Measurements from ENCODE around the gene EPS15. TPM values are rescaled to one million over a fixed set of nuclear protein-coding genes. Genes with fewer than 3 reads are reported as not detected.

EPS15 gene
- total RNA-seq, 3 donors from 2014 or later: 83.6 to 144 (median 127) TPM

GRCh38 chr1:51369171-51369570 lies 149.9 kb downstream of the EPS15 start:
- Histone ChIP-seq H3K4me1 (no peaks in the 10 kb centered on the region), H3K27ac (no peak overlapping the region), H3K27me3 (no peaks in the 10 kb centered on the region), H3K9me3 (no peaks in the 10 kb centered on the region), H3K4me3 (no peak overlapping the region), H3K36me3 (no peaks in the 10 kb centered on the region)
- TF ChIP-seq POLR2AphosphoS5 (IDR thresholded peaks at IDR 0.05) (no peak), CTCF (IDR thresholded peaks at IDR 0.05) (no peak), POLR2A (IDR thresholded peaks at IDR 0.05) (no peak)
- no peak for DNase-seq (ENCODE audit: low spot score in 2 of 2)
- intact Hi-C loops (cut with DNase I; ENCODE audit: low total_unique reads): no loop called here

DNA sequence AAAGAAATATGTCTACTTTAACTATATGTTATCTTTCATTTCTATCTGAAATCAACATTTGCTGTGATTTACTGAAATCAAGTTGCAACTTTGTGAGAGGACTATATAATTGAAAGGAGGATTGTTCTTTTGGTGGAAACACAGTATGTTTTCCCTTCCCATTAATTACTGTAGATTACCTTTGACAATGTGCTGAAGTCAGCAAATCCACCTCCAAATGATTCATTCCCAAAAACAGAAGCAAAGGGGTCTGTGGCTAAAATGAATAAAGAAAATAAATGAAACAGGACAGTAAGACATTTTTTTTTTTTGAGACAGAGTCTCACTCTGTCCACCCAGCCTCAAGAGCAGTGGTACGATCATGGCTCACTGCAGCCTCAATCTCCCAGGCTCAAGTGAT lies 153.3 kb downstream of the EPS15 start:
- peaks cover under 1% of the 10 kb centered on the region for H3K36me3 ChIP-seq
- TF ChIP-seq POLR2AphosphoS5 (IDR thresholded peaks at IDR 0.05) (no peak), POLR2A (IDR thresholded peaks at IDR 0.05) (no peak), CTCF (IDR thresholded peaks at IDR 0.05) (no peak)
- no peak overlapping the region for H3K27ac ChIP-seq
- H3K9me3 ChIP-seq: no peaks in the 10 kb centered on the region
- H3K27me3 ChIP-seq: no peaks in the 10 kb centered on the region
- H3K4me1 ChIP-seq: no peaks in the 10 kb centered on the region
- intact Hi-C loops (cut with DNase I; ENCODE audit: low total_unique reads): no loop called here
- no peak for DNase-seq (ENCODE audit: low spot score in 2 of 2)
- H3K4me3 ChIP-seq: no peak overlapping the region

- peaks cover 7% of the 10 kb centered on the region for H3K36me3 ChIP-seq
- H3K4me1 ChIP-seq: no peaks in the 10 kb centered on the region
- intact Hi-C loops (cut with DNase I; ENCODE audit: low total_unique reads): no loop called here
- no peak for DNase-seq (ENCODE audit: low spot score in 2 of 2)
- H3K9me3 ChIP-seq: no peaks in the 10 kb centered on the region
- H3K27me3 ChIP-seq: no peaks in the 10 kb centered on the region
- no peak overlapping the region for H3K4me3 ChIP-seq
- TF ChIP-seq POLR2A (IDR thresholded peaks at IDR 0.05): no peak
- TF ChIP-seq POLR2AphosphoS5 (IDR thresholded peaks at IDR 0.05): no peak
- no peak for TF ChIP-seq CTCF (IDR thresholded peaks at IDR 0.05)
- no peak overlapping the region for H3K27ac ChIP-seq
These were observed 159.2 kb downstream of the EPS15 start for GRCh38 chr1:51359879-51360278.

DNA sequence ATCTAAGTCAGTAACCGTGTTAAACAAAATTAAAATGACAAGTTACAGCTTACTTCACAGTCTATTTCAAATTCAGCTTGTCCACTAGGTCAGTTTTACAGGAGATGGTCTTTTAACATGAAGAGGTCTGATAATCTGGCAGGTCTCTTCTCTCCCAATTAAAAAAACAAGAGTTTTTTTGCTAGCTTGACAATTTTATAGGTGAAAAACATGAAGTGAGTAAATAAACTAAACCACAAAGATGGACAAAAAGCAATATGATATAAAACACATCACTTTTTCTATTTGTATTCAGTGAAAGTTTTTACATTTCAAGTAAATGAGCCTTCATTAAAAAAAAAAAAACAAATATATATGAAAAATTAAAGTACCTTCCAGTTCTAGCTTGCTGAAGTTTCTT lies 163.7 kb downstream of the EPS15 start:
- TF ChIP-seq CTCF (IDR thresholded peaks at IDR 0.05) (no peak), POLR2A (IDR thresholded peaks at IDR 0.05) (no peak), POLR2AphosphoS5 (IDR thresholded peaks at IDR 0.05) (no peak)
- intact Hi-C loops (cut with DNase I; ENCODE audit: low total_unique reads): no loop called here
- no peaks in the 10 kb centered on the region for H3K9me3 ChIP-seq
- H3K27ac ChIP-seq: no peak overlapping the region
- no peak overlapping the region for H3K4me3 ChIP-seq
- no peaks in the 10 kb centered on the region for H3K27me3 ChIP-seq
- no peak for DNase-seq (ENCODE audit: low spot score in 2 of 2)
- H3K4me1 ChIP-seq: no peaks in the 10 kb centered on the region
- H3K36me3 ChIP-seq: peaks cover 3% of the 10 kb centered on the region

GRCh38 chr1:51354416-51354815 lies 164.7 kb downstream of the EPS15 start:
- Histone ChIP-seq H3K4me1 (no peaks in the 10 kb centered on the region), H3K9me3 (no peaks in the 10 kb centered on the region), H3K4me3 (no peak overlapping the region), H3K27me3 (no peaks in the 10 kb centered on the region), H3K36me3 (peaks cover 3% of the 10 kb centered on the region), H3K27ac (no peak overlapping the region)
- no peak for TF ChIP-seq POLR2AphosphoS5 (IDR thresholded peaks at IDR 0.05)
- intact Hi-C loops (cut with DNase I; ENCODE audit: low total_unique reads): no loop called here
- DNase-seq (ENCODE audit: low spot score in 2 of 2): no peak

DNA sequence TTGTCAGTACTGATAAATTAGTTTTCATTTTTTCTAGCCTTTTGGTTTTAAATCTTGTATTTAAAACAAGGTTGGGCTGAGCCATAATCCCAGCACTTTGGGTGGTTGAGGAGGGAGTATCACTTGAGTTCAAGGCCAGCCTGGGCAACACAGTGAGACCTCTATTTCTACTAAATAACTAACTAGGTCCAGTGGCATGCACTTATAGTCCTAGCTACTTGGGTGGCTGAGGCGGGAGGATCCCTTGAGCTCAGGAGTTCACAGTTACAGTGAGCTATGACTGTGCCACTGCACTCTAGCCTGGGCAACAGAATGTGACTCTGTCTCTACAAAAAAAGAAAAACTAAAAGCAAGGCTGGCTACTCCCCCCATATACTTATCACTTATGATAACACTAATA lies 167.2 kb downstream of the EPS15 start:
- TF ChIP-seq CTCF (IDR thresholded peaks at IDR 0.05) (no peak), POLR2AphosphoS5 (IDR thresholded peaks at IDR 0.05) (no peak), POLR2A (IDR thresholded peaks at IDR 0.05) (no peak)
- intact Hi-C loops (cut with DNase I; ENCODE audit: low total_unique reads): no loop called here
- Histone ChIP-seq H3K27me3 (no peaks in the 10 kb centered on the region), H3K27ac (no peak overlapping the region), H3K4me3 (no peak overlapping the region), H3K36me3 (peaks cover 3% of the 10 kb centered on the region), H3K9me3 (no peaks in the 10 kb centered on the region), H3K4me1 (no peaks in the 10 kb centered on the region)
- DNase-seq (ENCODE audit: low spot score in 2 of 2): no peak
